Mammary epithelial cell (primary cell): ENCODE measurements around the gene IL23R.

Experiments used
- EZH2 ChIP-seq: IDR thresholded peaks from 2 replicates; pipeline ENCODE4 v1.6.1; 2012; ENCODE audit warnings: low read length, inconsistent platforms, borderline replicate concordance
- TF ChIP-seq, protein P1 (sequence below), 2 donors: IDR thresholded peaks in 1 of 2; conservative IDR thresholded peaks in 1 of 2; 2 replicates each; pipeline ENCODE4 v1.5.1; 2011 to 2012; ENCODE audit warnings: inconsistent platforms in 2 of 2, low read length in 2 of 2, mild to moderate bottlenecking in 2 of 2, control low read depth in 1 of 2, low read depth in 1 of 2; ENCODE audit not compliant: insufficient read depth in 1 of 2; ENCODE audit errors: extremely low read depth in 1 of 2

DNA sequence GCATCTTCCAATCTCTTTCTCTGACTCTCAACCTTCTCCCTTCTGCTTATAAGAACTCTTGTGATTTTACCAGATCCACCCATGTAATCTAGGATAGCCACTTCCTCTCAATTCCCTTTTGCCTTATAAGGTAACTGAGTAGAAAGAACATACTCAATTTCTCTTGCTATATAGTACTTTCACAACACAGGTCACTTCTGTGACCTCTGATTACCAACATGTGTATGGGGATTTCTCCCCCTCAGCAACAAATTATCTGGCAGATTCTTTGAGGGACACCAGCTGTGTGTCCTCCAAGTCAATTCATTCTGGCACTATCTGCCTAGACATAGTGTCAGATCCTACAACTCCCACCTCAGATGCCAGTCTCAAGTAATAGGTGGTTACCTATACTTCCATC, 62.5 kb downstream of the IL23R start:
- no peak for TF ChIP-seq EZH2
- TF ChIP-seq, protein P1, sequence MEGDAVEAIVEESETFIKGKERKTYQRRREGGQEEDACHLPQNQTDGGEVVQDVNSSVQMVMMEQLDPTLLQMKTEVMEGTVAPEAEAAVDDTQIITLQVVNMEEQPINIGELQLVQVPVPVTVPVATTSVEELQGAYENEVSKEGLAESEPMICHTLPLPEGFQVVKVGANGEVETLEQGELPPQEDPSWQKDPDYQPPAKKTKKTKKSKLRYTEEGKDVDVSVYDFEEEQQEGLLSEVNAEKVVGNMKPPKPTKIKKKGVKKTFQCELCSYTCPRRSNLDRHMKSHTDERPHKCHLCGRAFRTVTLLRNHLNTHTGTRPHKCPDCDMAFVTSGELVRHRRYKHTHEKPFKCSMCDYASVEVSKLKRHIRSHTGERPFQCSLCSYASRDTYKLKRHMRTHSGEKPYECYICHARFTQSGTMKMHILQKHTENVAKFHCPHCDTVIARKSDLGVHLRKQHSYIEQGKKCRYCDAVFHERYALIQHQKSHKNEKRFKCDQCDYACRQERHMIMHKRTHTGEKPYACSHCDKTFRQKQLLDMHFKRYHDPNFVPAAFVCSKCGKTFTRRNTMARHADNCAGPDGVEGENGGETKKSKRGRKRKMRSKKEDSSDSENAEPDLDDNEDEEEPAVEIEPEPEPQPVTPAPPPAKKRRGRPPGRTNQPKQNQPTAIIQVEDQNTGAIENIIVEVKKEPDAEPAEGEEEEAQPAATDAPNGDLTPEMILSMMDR (conservative IDR thresholded peaks at IDR 0.05 in 1 of 2, IDR thresholded peaks at IDR 0.05 in 1 of 2; ENCODE audit: extremely low read depth in 1 of 2, insufficient read depth in 1 of 2, low read depth in 1 of 2, low read length in 2 of 2): no peak
